ENCODE data around the gene SEC24C.

GRCh38 chr10:73798927-73799560 is 54.9 kb downstream of the SEC24C start:
- TF ChIP-seq POLR2AphosphoS5 (IDR thresholded peaks at IDR 0.05; ENCODE audit: low read depth) (no peak), CTCF (IDR thresholded peaks at IDR 0.05; ENCODE audit: insufficient read depth, low read length) (no peak), REST (IDR thresholded peaks at IDR 0.05; ENCODE audit: insufficient replicate concordance, low read depth) (no peak), GABPA (IDR thresholded peaks at IDR 0.05; ENCODE audit: low read depth) (no peak), SPI1 (IDR thresholded peaks at IDR 0.05; ENCODE audit: borderline replicate concordance, low read depth) (no peak)

All from HL-60 (cell line).